Measurements from ENCODE around the gene CAMK2D. TPM values are rescaled to one million over a fixed set of nuclear protein-coding genes. Genes with fewer than 3 reads are reported as not detected.

The CAMK2D gene
- total and polyA plus RNA-seq, 2 experiments from 2014 or later = 4.9 to 14.6 TPM

- no peak overlapping the region for H3K27ac Mint-ChIP-seq
- H3K27ac ChIP-seq (ENCODE audit: low read depth) = no peak overlapping the region
- H3K27me3 ChIP-seq (ENCODE audit: insufficient read depth) = no peaks in the 10 kb centered on the region
- peaks cover 9% of the 10 kb centered on the region; the same call in 1 of the 2 replicates for H3K4me1 ChIP-seq (ENCODE audit: insufficient read depth)
- H2AFZ ChIP-seq = no peak overlapping the region
- H3K27me3 Mint-ChIP-seq (ENCODE audit: insufficient read depth, low read depth, poor library complexity) = no peaks in the 10 kb centered on the region
- H3K4me3 Mint-ChIP-seq = no peak overlapping the region
- no peaks in the 10 kb centered on the region for H3K36me3 ChIP-seq (ENCODE audit: insufficient read depth)
- H3K9me2 ChIP-seq (ENCODE audit: insufficient read depth) = no peaks in the 10 kb centered on the region
- ATAC-seq (no peak), DNase-seq (ENCODE audit: low spot score) (no peak)
- H3K4me3 ChIP-seq = no peak overlapping the region
- H3F3A ChIP-seq (replicated peaks; ENCODE audit: low read depth) = no peaks in the 10 kb centered on the region
- H3K4me1 Mint-ChIP-seq = peaks cover 15% of the 10 kb centered on the region
- no peaks in the 10 kb centered on the region for H3K36me3 Mint-ChIP-seq (ENCODE audit: low read depth)
- H4K20me1 ChIP-seq (replicated peaks; ENCODE audit: insufficient read depth) = no peaks in the 10 kb centered on the region
- no peak overlapping the region for H3K4me2 ChIP-seq
- TF ChIP-seq ZNF331 (CRISPR knock-in tag; IDR thresholded peaks at IDR 0.05; ENCODE audit: low read depth) = no peak
- no peak for TF ChIP-seq JUNB (IDR thresholded peaks at IDR 0.05; ENCODE audit: unreplicated experiment)
- no peak for TF ChIP-seq REST (IDR thresholded peaks at IDR 0.05; ENCODE audit: unreplicated experiment)
- TF ChIP-seq ZNF462 (CRISPR knock-in tag; IDR thresholded peaks at IDR 0.05) = no peak
- no peak for TF ChIP-seq NANOG (IDR thresholded peaks at IDR 0.05; ENCODE audit: borderline replicate concordance)
- H3K79me2 ChIP-seq (replicated peaks; ENCODE audit: insufficient read depth) = no peaks in the 10 kb centered on the region
- H3K9me3 Mint-ChIP-seq = no peaks in the 10 kb centered on the region
Measured at GRCh38 chr4:113564493-113564892, 197.0 kb downstream of the CAMK2D start.
